ENCODE measurements around the gene QDPR.

- TF ChIP-seq, protein P1, sequence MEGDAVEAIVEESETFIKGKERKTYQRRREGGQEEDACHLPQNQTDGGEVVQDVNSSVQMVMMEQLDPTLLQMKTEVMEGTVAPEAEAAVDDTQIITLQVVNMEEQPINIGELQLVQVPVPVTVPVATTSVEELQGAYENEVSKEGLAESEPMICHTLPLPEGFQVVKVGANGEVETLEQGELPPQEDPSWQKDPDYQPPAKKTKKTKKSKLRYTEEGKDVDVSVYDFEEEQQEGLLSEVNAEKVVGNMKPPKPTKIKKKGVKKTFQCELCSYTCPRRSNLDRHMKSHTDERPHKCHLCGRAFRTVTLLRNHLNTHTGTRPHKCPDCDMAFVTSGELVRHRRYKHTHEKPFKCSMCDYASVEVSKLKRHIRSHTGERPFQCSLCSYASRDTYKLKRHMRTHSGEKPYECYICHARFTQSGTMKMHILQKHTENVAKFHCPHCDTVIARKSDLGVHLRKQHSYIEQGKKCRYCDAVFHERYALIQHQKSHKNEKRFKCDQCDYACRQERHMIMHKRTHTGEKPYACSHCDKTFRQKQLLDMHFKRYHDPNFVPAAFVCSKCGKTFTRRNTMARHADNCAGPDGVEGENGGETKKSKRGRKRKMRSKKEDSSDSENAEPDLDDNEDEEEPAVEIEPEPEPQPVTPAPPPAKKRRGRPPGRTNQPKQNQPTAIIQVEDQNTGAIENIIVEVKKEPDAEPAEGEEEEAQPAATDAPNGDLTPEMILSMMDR (conservative IDR thresholded peaks at IDR 0.05 in 1 of 2, IDR thresholded peaks at IDR 0.05 in 1 of 2; ENCODE audit: extremely low read depth in 1 of 2, insufficient read depth in 1 of 2, low read depth in 1 of 2, low read length in 2 of 2): no peak
- no peak for TF ChIP-seq EZH2 (IDR thresholded peaks at IDR 0.05; ENCODE audit: borderline replicate concordance, low read length)
Observed at GRCh38 chr4:17489721-17490120, 22.2 kb downstream of the QDPR start.
